GM19438 (cell line): ENCODE data around the gene SELENOT.
"Not testable (repeated sequence)": the region's sequence is repeated elsewhere in the genome, so short reads cannot be mapped to it uniquely, and the experiment has no call there.

Experiments
- ATAC-seq: cut with Tn5 transposase; IDR thresholded peaks from one replicate; pipeline ENCODE4 v1.9.1; 2021; ENCODE audit warnings: low read depth; ENCODE audit not compliant: unreplicated experiment

Gene SELENOT

DNA sequence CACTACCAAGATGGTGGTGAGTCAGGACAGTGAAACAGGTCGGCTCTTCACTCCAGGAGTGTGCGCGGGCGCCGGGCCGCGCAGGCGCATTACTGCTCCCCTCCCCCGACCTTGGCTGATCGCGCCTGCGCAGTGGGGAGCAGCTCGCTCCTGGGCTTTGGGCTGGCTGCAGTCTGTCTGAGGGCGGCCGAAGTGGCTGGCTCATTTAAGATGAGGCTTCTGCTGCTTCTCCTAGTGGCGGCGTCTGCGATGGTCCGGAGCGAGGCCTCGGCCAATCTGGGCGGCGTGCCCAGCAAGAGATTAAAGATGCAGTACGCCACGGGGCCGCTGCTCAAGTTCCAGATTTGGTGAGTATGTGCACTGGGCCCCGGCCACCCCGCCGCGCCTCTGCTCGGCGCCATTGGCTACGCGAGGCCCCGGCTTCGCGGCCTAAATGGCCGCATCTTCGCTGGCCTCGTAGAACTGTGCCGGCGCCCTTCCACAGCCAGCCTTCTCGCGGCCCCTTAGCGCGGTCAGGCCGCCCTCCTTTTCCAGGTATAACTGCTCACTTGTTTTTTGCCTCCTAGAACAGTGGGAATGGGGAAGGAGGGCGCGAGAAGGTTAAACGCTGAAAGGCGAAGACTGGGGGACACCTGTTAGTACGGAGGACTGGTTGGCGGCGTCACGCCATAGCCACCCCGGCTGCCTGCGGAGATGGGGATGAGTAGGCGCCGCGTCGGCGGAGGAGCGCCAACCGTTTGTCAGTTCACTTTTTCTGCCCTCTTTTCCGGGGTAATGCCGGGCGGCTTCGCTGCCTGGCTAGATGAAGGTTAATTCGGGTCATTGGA is at the start of gene SELENOT:
TSS of gene SELENOT (plus strand) at position 169 of the 827 bp plus-strand sequence. CDS start at position 211, 42 bp downstream.
- peak; percentile 50 for ATAC-seq

DNA sequence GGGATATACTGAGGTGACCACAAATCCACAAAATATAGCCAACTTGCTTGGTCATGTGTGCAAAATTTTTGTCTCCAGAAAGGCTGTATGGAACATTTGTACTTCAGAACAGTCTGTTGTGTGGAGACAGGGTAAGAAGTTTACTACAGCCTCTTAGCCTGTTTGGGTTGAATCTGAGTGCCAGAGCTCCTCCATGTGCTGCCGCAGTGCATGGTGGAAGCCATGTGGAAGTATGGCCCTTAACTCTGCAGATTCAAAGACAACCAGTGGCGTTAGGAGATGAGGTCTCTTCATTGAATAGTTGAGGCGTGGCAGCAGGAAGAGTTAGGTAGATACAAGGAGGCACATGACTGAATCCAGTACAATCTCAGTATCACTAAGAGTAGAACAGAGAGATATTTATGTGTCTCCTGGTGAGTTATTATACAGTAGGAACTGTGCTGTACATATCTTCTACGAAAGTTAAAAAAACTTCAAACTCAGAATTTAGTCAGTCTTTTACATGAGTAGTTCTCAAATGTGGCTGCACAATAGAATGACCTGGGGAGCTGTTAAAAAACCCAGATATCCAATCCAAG is 47.2 kb upstream of the SELENOT start:
- no peak for ATAC-seq

DNA sequence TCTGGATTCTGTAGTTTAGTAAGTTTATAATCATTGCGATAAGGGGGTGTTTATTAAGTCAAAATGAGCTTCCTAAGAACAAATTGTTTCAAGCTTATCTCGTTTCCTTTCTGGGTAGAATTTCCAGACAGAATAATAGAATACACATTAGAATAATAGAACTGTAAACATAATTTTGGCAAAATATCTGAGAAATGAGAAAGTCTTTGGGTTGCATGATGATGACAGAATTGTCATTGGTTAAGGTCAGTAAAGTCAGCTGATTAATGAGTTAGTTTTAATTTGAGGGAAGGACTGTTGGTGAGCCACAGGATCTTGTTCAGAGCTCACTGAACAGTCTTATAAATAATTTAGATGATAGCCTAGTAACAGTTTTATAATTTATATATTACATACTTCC is 46.3 kb upstream of the SELENOT start:
- ATAC-seq, result no peak

GRCh38 chr3:150557725-150558124 is 45.4 kb upstream of the SELENOT start:
- ATAC-seq, result no peak

- no peak for ATAC-seq
Measured at GRCh38 chr3:150564243-150564642, 38.9 kb upstream of the SELENOT start.

DNA sequence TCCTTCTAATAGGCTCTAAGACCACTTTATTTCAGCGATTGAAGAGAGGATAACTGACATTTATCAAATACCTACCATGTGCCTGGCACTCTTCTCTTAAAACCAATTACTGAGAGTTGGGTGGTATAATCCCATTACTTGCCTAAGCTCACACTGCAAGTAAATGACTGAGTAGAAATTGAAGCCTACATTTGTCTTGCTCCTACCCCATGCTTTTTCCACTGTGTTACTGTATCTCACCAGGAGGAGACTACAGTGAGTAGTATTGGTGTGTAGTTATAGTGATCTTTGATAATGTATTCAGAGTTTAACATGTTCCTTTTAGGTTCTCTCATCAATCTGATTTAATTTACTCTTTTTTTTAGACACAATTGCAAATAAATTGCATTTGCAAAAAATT is 35.8 kb upstream of the SELENOT start:
- no peak for ATAC-seq

GRCh38 chr3:150577855-150578254 is 25.3 kb upstream of the SELENOT start:
- no peak for ATAC-seq

DNA sequence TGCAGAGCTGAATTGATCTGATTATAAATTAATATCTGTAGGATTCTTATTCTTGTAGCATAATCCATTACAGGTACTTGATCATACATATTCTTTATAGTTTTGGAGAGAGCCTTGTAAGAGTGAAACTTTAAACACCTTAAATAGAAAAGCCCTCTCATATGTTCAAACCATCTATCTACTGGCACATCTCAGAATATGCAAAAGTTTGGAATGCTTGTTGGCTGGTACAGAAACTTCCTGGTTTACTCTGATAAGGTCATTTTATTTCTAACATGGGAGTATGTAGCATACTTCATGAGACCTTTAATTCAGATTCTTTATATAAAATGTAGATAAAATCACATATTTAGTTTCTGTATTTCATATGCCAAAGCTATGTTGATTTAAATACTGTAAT is 21.9 kb upstream of the SELENOT start:
- no peak for ATAC-seq

- ATAC-seq, result peak; percentile 47
Measured at GRCh38 chr3:150582620-150583019, 20.5 kb upstream of the SELENOT start.

DNA sequence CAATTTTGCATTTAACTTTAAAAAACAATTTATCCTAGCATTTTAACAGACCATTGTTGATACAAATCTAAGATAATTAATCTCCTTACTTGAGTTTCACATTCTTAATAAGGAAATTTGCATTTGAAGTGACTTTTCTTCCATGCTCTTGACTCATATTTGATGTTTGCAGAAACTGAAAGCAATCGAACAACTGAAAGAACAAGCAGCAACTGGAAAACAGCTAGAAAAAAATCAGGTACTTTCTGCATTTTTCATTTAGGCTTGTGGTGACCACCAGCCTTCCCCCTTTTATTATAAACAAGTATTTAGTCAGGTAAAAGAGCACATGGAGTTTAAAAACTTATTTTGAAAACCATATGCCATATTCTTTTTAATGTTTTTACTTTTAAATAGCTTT is 20.1 kb upstream of the SELENOT start:
- ATAC-seq, result peak; percentile 50

DNA sequence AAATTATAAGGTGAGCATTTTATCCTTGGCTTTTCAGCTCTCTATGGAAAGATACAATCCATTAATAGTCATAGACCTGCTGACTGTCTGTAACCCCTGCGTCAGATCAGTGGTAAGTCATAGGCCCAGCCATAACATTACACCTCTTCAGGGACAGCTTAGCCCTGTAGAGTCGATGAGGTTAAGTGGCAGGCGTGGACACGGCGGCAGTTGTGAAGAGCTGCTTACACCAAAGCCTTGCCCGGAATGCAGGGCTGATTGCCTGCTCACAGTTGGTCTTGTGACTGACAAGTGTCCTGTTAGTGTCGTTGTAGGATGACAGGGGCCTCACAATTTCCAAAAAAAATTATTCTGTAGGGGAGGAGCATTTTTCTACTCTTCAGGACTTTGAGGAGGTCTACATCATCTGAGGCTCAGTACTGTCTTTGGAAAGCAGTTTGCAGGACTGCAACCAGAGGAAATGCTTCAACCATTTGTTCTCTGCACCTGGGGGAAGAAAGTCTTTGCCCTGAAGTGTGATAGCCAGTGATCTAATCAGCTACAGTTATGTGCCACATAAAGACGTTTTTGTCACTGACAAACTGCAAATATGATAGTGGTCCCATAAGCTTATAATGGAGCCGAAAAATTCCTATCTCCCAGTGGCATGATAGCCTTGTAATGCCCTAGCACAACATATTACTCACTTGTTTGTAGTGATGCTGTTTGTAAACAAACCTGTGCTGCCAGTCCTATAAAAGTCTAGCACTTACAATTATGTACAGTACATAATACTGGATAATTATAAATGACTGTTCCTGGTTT is 14.9 kb upstream of the SELENOT start:
- ATAC-seq, result no peak

GRCh38 chr3:150589759-150590158 is 13.4 kb upstream of the SELENOT start:
- no peak for ATAC-seq

DNA sequence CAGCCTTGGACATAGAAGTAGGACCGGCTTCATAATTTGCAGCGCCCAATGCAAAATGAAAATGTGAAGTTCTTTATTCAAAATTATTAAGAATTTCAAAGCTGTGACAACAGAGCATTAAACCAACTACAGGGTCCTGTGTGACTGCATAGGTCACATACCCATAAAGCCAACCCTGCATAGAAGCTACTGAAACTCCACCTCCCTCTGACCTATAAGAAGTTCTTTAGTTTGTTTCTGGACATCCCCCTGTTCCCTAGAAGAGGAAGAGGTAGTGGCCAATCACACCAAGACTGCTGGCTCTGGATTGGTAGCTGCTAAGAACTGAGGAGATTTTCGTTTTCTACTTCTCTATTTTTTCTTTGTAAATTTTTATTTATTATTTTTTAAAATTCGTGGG is 9.0 kb upstream of the SELENOT start:
- ATAC-seq, result no peak

- ATAC-seq, result no peak
Measured at GRCh38 chr3:150597646-150598045, 5.5 kb upstream of the SELENOT start.

DNA sequence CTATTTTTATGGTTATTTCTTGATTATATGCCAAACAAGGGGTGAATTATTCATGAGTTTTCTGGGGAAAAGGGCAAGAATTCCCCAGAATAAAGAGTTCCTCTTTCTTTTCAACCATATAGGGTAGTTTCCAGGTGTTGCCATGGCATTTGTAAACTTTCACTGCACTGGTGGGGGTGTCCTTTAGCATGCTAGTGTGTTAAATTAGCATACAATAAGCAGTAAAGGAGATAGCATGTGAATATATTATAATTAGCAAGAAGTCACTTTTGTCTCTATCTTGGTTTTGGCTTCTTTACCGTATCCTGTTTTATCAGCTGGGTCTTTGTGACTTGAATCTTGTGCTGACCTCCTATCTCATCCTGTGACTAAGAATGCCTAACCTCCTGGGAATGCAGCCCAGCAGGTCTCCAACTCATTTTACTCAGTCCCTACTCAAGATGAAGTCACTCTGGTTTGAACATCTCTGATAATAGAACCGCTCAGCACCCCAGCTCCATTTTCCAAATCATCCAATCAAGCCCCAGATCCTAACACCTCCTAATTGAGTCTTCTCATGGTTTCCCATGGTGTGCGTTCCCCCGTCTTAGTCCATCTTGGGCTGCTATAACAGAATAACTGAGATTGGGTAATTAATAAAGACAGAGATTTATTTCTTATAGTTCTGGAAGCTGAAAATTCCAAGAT is 3.4 kb upstream of the SELENOT start:
- ATAC-seq, result no peak

- not testable (repeated sequence) for ATAC-seq
Measured at GRCh38 chr3:150600647-150601530, 2.2 kb upstream of the SELENOT start.

- peak; percentile 5 for ATAC-seq
Measured at GRCh38 chr3:150602426-150603152, 532 bp upstream of the SELENOT start.

GRCh38 chr3:150603980-150604319 is 829 bp downstream of the SELENOT start:
- ATAC-seq, result no peak

- ATAC-seq, result no peak
Measured at GRCh38 chr3:150605998-150606641, 3.0 kb downstream of the SELENOT start.
